ENCODE results near the gene ADH5.
"Not testable (repeated sequence)": the region's sequence is repeated elsewhere in the genome, so short reads cannot be mapped to it uniquely, and the experiment has no call there.

Gene ADH5

GRCh38 chr4:99088481-99089365 lies at the start of gene ADH5:
Gene ADH5, minus strand, starts transcription at chr4:99088788. Its CDS starts 88 bp downstream, at chr4:99088700.
- peak; percentile 86 for DNase-seq (ENCODE audit: low read depth)

- DNase-seq (ENCODE audit: low read depth): no peak
Measured at GRCh38 chr4:99136329-99136728, 47.7 kb upstream of the ADH5 start.

GRCh38 chr4:99135541-99136162 lies 47.1 kb upstream of the ADH5 start:
- no peak for DNase-seq (ENCODE audit: low read depth)

- no peak for DNase-seq (ENCODE audit: low read depth)
Measured at GRCh38 chr4:99134586-99134985, 46.0 kb upstream of the ADH5 start.

GRCh38 chr4:99131378-99131777 lies 42.8 kb upstream of the ADH5 start:
- DNase-seq (ENCODE audit: low read depth): no peak

- DNase-seq (ENCODE audit: low read depth): no peak
Measured at GRCh38 chr4:99126376-99126775, 37.8 kb upstream of the ADH5 start.

- DNase-seq (ENCODE audit: low read depth): no peak
Measured at GRCh38 chr4:99121008-99121407, 32.4 kb upstream of the ADH5 start.

GRCh38 chr4:99120501-99120900 lies 31.9 kb upstream of the ADH5 start:
- DNase-seq (ENCODE audit: low read depth): no peak

- DNase-seq (ENCODE audit: low read depth): no peak
Measured at GRCh38 chr4:99117876-99118693, 29.5 kb upstream of the ADH5 start.

GRCh38 chr4:99117122-99117841 lies 28.7 kb upstream of the ADH5 start:
- DNase-seq (ENCODE audit: low read depth): not testable (repeated sequence)

GRCh38 chr4:99109286-99109685 lies 20.7 kb upstream of the ADH5 start:
- DNase-seq (ENCODE audit: low read depth): not testable (repeated sequence)

GRCh38 chr4:99104153-99104552 lies 15.6 kb upstream of the ADH5 start:
- no peak for DNase-seq (ENCODE audit: low read depth)

GRCh38 chr4:99103166-99103565 lies 14.6 kb upstream of the ADH5 start:
- no peak for DNase-seq (ENCODE audit: low read depth)

- DNase-seq (ENCODE audit: low read depth): no peak
Measured at GRCh38 chr4:99102634-99103033, 14.0 kb upstream of the ADH5 start.

GRCh38 chr4:99100876-99101275 lies 12.3 kb upstream of the ADH5 start:
- no peak for DNase-seq (ENCODE audit: low read depth)

GRCh38 chr4:99099814-99100213 lies 11.2 kb upstream of the ADH5 start:
- DNase-seq (ENCODE audit: low read depth): not testable (repeated sequence)

- DNase-seq (ENCODE audit: low read depth): no peak
Measured at GRCh38 chr4:99099311-99099710, 10.7 kb upstream of the ADH5 start.

GRCh38 chr4:99091841-99092240 lies 3.3 kb upstream of the ADH5 start:
- DNase-seq (ENCODE audit: low read depth): not testable (repeated sequence)

- no peak for DNase-seq (ENCODE audit: low read depth)
Measured at GRCh38 chr4:99091216-99091575, 2.6 kb upstream of the ADH5 start.

- DNase-seq (ENCODE audit: low read depth): no peak
Measured at GRCh38 chr4:99090481-99091215, 2.1 kb upstream of the ADH5 start.

GRCh38 chr4:99088023-99088449 lies 552 bp downstream of the ADH5 start:
- no peak for DNase-seq (ENCODE audit: low read depth)

All from activated T-helper 9 cell treated with anti-CD3 and anti-CD28 coated beads, Interleukin-2, amount 50 U/mL, for 16 hours (primary cell).